Peyer's patch (tissue), 4 donors: ENCODE measurements around the gene HOXA5. TPM values are rescaled to one million over a fixed set of nuclear protein-coding genes. Genes with fewer than 3 reads are reported as not detected.

ENCODE experiments used
- DNase-seq, 3 donors: peaks; one replicate each; pipeline ENCODE4 v3.0.0-alpha.2; 2017 to 2019
- H3K27ac ChIP-seq, 4 donors: fragments of 200-600 bp; sonication (generic); one replicate each; pipeline ENCODE4 v1.5.1; 2016 to 2019
- H3K27me3 ChIP-seq, 2 donors: fragments of 200-600 bp; sonication (generic); one replicate each; pipeline ENCODE4 v1.5.1; 2019
- H3K36me3 ChIP-seq, 3 donors: fragments of 200-600 bp; sonication (generic); one replicate each; pipeline ENCODE4 v1.5.1; 2016 to 2019
- H3K4me1 ChIP-seq, 4 donors: fragments of 200-600 bp; sonication (generic); one replicate each; pipeline ENCODE4 v1.5.1; 2016 to 2019
- H3K4me3 ChIP-seq, 4 donors: fragments of 200-600 bp; sonication (generic); 1 replicate in 3 of 4; 2 replicates in 1 of 4; pipeline ENCODE4 v1.5.1; 2016 to 2019; ENCODE audit warnings: mild to moderate bottlenecking in 1 of 4
- H3K9me3 ChIP-seq, 4 donors: fragments of 200-600 bp; sonication (generic); one replicate each; pipeline ENCODE4 v1.5.1; 2016 to 2019; ENCODE audit warnings: mild to moderate bottlenecking in 1 of 4
- POLR2A ChIP-seq, 2 donors: fragments of 450-650 bp; IDR thresholded peaks; one replicate each; pipeline ENCODE4 v1.5.1; 2017; ENCODE audit warnings: antibody characterized with exemption in 2 of 2, mild to moderate bottlenecking in 2 of 2, moderate library complexity in 2 of 2
- total RNA-seq, 4 donors: library from RNA; depleted of rRNA; stranded (reverse); fragments of >200 nt; gene quantifications; one replicate each; pipeline ENCODE4 v1.1.0, GENCODE V29; 2016
- TF ChIP-seq, protein P1 (sequence below), 6 experiments: fragments of 450-650 bp in 4 of 6; fragments of 200-600 bp in 2 of 6; sonication (generic) in 1 of 6; IDR thresholded peaks; one replicate each; pipeline ENCODE4 v1.5.1; 2017 to 2019; ENCODE audit warnings: antibody characterized with exemption in 6 of 6, mild to moderate bottlenecking in 3 of 6, moderate library complexity in 1 of 6

HOXA5 gene
- total RNA-seq, 4 donors from 2014 or later: 8.3 to 24.3 (median 20.1) TPM

DNA sequence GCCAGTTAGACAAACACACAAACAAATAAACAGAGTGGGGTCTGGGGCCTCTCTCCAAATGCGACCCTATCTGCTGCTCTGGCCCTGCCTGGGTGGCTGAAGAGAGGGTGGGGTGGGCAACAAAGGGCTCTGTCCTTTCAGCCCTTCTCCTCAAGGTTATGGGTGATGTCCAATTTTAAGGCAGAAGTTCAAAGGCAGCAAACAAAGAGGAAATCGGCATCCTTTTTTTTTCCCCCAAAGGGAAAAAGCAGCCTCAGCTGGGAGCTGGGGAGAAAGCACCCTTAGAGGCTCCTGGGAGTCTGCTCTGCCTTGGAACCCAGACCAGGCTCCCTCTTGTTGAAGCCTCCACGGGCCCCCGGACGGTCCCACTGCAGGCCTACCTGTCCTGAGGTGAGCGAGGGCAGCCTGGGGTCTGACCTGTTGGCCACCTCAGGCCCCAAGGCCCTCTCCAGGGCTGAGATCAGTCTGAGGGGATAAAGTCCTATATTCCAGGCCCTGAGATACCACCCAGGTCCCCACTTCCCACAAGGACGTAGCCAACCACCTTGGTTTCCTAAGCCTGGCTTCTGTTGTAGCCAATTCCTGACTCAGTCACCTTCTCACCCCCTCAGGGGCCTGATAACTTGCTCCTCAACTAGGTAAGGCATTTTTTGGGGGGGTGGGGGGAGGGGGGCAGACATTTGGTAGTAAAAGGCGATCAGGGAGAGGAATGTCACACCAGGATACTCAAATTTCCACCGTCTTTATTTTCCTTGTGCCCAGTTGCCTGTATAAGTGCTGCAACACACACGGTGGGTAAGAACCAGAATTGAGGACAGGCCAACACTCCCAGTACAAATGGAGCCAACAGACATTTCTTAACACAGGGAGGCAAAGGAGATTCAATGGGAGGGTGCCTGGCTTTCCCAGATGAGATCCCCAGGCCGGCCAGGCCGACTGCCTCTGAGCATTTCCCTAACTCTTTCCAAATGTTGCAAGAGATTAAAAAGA lies 37.2 kb upstream of the HOXA5 start:
- Histone ChIP-seq H3K27me3 (peaks cover 4 to 37% of the 10 kb centered on the region in 2 donors), H3K27ac (peak overlapping the region in 1 of 4 donors; percentile 75), H3K9me3 (no peaks in the 10 kb centered on the region), H3K4me3 (no peak overlapping the region), H3K36me3 (no peaks in the 10 kb centered on the region), H3K4me1 (peaks cover 5 to 27% (median 10%) of the 10 kb centered on the region in 4 donors)
- DNase-seq: peak in 1 of 3 donors; percentile 37
- no peak for TF ChIP-seq POLR2A (IDR thresholded peaks at IDR 0.05)
- TF ChIP-seq, protein P1, sequence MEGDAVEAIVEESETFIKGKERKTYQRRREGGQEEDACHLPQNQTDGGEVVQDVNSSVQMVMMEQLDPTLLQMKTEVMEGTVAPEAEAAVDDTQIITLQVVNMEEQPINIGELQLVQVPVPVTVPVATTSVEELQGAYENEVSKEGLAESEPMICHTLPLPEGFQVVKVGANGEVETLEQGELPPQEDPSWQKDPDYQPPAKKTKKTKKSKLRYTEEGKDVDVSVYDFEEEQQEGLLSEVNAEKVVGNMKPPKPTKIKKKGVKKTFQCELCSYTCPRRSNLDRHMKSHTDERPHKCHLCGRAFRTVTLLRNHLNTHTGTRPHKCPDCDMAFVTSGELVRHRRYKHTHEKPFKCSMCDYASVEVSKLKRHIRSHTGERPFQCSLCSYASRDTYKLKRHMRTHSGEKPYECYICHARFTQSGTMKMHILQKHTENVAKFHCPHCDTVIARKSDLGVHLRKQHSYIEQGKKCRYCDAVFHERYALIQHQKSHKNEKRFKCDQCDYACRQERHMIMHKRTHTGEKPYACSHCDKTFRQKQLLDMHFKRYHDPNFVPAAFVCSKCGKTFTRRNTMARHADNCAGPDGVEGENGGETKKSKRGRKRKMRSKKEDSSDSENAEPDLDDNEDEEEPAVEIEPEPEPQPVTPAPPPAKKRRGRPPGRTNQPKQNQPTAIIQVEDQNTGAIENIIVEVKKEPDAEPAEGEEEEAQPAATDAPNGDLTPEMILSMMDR (IDR thresholded peaks at IDR 0.05): no peak

DNA sequence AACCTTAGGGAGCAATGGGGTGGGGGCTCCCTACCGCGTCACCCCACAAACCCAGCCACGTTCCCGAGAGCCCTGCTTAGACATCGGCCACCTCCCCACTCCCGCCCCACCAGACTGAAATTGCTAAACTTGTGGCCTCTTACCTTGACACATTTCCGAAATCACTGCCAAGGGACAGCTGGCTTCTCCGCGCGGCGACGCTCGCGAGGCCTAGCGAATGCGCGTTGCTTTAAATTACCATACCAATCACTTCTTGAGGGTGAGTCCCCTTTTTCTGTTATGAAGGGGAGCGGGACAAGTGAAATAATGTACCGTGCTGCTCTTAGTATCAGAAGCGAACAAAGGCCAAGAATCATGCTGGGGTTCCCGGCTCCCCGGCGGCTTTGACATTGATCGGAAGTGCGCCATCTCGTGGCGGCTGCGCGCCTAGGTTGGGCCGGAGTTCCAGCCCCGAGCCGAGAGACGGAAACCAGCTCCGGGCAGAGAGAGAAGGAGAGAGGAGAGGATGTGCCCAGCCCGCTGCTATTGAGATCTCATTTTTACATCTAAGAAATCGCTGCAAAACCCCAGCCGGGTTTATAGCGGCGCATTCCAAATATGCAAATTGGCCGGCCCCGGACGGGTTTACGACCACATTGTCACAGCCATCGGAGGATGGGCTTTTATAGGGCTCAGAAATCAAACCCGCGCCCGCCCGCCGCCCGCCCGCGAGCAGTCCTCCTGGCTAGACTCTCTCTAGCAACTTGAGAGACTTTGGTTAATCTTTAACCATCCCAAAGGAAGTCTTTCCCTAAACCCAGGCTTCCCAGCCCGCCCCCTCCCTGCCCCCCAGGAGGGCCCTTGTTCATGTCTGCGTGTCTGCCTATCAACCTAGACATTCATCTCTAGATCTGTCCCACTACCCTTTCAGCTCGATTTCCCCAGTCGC lies 36.3 kb upstream of the HOXA5 start:
- Histone ChIP-seq H3K9me3 (no peaks in the 10 kb centered on the region), H3K27me3 (peaks cover 4 to 29% of the 10 kb centered on the region in 2 donors), H3K4me3 (peak overlapping the region in 2 of 4 donors; percentile 34 to 38), H3K36me3 (no peaks in the 10 kb centered on the region), H3K4me1 (peaks cover 5 to 26% (median 8%) of the 10 kb centered on the region in 4 donors), H3K27ac (peak overlapping the region in 3 of 4 donors; percentile 17 to 75 (median 59))
- DNase-seq: peak in 2 of 3 donors; percentile 87 to 91
- peak in 1 of 2 donors; percentile 11 for TF ChIP-seq POLR2A (IDR thresholded peaks at IDR 0.05)
- TF ChIP-seq, protein P1 (IDR thresholded peaks at IDR 0.05): peak; percentile 56 to 91 (median 82)

DNA sequence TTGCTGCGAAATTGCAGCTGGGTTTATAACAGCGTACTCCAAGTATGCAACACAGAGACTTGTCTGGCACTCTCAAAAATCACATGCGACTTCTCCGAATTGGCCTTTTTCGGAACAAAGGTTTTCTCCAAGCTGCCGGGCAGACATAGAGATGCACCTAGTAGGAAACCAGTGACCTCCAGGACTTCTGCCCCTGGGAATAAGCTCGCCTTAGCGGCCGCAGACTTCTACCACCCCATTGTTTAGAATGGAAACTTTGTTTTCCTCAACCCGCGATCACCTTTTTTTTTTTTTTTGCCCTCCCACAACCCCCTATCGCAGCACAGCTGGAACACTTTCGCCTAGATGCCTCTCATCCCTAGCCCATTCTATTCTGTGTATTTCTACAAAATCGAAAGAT lies 35.5 kb upstream of the HOXA5 start:
- Histone ChIP-seq H3K27me3 (peaks cover 4 to 28% of the 10 kb centered on the region in 2 donors), H3K9me3 (no peaks in the 10 kb centered on the region), H3K27ac (peak overlapping the region in 3 of 4 donors; percentile 17 to 75 (median 59)), H3K36me3 (no peaks in the 10 kb centered on the region), H3K4me3 (peak overlapping the region in 2 of 4 donors; percentile 34 to 38), H3K4me1 (peaks cover 3 to 26% (median 6%) of the 10 kb centered on the region in 4 donors)
- TF ChIP-seq POLR2A (IDR thresholded peaks at IDR 0.05): no peak
- TF ChIP-seq, protein P1 (IDR thresholded peaks at IDR 0.05): no peak
- DNase-seq: peak in 2 of 3 donors; percentile 34 to 46

DNA sequence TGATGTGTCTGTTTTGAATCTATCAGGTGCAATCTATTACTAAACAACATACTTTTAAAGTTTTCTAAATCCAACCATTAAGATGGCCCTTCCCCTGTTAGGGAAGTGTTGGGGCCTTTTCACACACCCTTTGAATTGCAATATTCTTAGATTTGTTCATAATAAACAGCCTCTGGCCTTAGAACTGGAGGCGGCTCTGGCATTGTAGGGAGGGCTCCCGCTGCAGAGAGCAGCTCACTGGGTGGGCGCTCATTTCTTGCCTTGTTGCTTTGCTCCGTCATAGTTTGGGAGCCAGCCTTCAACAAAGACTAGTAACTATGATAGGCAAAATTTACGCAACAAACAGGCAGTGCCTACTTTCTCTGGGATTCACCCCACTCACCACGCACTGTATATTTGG lies 34.9 kb upstream of the HOXA5 start:
- H3K4me3 ChIP-seq: peak overlapping the region in 2 of 4 donors; percentile 28 to 38
- TF ChIP-seq POLR2A (IDR thresholded peaks at IDR 0.05): no peak
- TF ChIP-seq, protein P1 (IDR thresholded peaks at IDR 0.05): no peak
- peaks cover 0 to 22% of the 10 kb centered on the region in 2 donors for H3K27me3 ChIP-seq
- H3K9me3 ChIP-seq: no peaks in the 10 kb centered on the region
- H3K4me1 ChIP-seq: peaks cover 0 to 24% (median 6%) of the 10 kb centered on the region in 4 donors
- H3K27ac ChIP-seq: no peak overlapping the region
- peak in 2 of 3 donors; percentile 19 to 40 for DNase-seq
- no peaks in the 10 kb centered on the region for H3K36me3 ChIP-seq

DNA sequence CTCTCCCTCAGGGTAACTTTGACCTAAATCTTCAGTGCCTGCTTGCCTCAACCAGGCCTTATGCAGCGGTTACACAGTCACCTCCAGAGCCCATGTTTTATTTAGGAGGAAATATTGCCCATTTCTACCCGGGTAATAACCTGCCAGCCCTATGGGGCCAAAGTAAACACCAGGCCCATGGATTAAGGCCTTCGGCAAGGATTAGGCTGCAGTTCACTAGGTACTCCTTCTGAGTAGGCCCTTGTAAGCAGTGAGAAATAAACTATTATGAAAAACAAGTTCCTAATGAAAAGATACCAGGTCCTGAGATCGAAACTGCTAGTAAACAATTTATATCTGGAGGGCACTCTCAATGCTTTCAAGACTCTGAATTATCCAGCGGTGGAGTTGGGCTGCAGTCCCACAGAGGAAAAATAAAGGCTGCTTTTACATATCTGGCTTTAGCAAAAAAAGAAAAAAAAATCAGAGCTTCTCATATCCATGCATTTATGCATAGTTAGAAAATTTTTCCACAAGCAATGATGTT lies 34.4 kb upstream of the HOXA5 start:
- peaks cover 0 to 24% (median 10%) of the 10 kb centered on the region in 4 donors for H3K4me1 ChIP-seq
- peak overlapping the region in 2 of 4 donors; percentile 33 to 38 for H3K4me3 ChIP-seq
- TF ChIP-seq, protein P1 (IDR thresholded peaks at IDR 0.05): no peak
- TF ChIP-seq POLR2A (IDR thresholded peaks at IDR 0.05): no peak
- DNase-seq: peak in 1 of 3 donors; percentile 23
- H3K9me3 ChIP-seq: no peaks in the 10 kb centered on the region
- peak overlapping the region in 2 of 4 donors; percentile 44 to 88 for H3K27ac ChIP-seq
- H3K36me3 ChIP-seq: no peaks in the 10 kb centered on the region
- H3K27me3 ChIP-seq: peaks cover 0 to 17% of the 10 kb centered on the region in 2 donors
